Measurements from ENCODE around the gene SUPT20HL1.

GRCh38 chrX:24375600-24376131 is 15.2 kb downstream of the SUPT20HL1 start:
- TF ChIP-seq, protein P1, sequence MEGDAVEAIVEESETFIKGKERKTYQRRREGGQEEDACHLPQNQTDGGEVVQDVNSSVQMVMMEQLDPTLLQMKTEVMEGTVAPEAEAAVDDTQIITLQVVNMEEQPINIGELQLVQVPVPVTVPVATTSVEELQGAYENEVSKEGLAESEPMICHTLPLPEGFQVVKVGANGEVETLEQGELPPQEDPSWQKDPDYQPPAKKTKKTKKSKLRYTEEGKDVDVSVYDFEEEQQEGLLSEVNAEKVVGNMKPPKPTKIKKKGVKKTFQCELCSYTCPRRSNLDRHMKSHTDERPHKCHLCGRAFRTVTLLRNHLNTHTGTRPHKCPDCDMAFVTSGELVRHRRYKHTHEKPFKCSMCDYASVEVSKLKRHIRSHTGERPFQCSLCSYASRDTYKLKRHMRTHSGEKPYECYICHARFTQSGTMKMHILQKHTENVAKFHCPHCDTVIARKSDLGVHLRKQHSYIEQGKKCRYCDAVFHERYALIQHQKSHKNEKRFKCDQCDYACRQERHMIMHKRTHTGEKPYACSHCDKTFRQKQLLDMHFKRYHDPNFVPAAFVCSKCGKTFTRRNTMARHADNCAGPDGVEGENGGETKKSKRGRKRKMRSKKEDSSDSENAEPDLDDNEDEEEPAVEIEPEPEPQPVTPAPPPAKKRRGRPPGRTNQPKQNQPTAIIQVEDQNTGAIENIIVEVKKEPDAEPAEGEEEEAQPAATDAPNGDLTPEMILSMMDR (IDR thresholded peaks at IDR 0.05), result no peak
- TF ChIP-seq POLR2A (IDR thresholded peaks at IDR 0.05) (no peak), EP300 (IDR thresholded peaks at IDR 0.05) (no peak), POLR2AphosphoS5 (IDR thresholded peaks at IDR 0.05) (no peak)

All from upper lobe of left lung (tissue), 4 donors.